Astrocyte (in vitro differentiated cells and primary cell): ENCODE results near the gene TFF3.

Source experiments
- EZH2 ChIP-seq: IDR thresholded peaks from 2 replicates; pipeline ENCODE4 v1.6.1; 2012; ENCODE audit warnings: mild to moderate bottlenecking, low read length, inconsistent platforms; ENCODE audit not compliant: insufficient read depth
- TF ChIP-seq, protein P1 (sequence below): IDR thresholded peaks from 2 replicates; pipeline ENCODE4 v1.5.1; 2011; ENCODE audit warnings: low read depth, mild to moderate bottlenecking, inconsistent platforms, low read length, moderate library complexity; ENCODE audit not compliant: insufficient read depth

DNA sequence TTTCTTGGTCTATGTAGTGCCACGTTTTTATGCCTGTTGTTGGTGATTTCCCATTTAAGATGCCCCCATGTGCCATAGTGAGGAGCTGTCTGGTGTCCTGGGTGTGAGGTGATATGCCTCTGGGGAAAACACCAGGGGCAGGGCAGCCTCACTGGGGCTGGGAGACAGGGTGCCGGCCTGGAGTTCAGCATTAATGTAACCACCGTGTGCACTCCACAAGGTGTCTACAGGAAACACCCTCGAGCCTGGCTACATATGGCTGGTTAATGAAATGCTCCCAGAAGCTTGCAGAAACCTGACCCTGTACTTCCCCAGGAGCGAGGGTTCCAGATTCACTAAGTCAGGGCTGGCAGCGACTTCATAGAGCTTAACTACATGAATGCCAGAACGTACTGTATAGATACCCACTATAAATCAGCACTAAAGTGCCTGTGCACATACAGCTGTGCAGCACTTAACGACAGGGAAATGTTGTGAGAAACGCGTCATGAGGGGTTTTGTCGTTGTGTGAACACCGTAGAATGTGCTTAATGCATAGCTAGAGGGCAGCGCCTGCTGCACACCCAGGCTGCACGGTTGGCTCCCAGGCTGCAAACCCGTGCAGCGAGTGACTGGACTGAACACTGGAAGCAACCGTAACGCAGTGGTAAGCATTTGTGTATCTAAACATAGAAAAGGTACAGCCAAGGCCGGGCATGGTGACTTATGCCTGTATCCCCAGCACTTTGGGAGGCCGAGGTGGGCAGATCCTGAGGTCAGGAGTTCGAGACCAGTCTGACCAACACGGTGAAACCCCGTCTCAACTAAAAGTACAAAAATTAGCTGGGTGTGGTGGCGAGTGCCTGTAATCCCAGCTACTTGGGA lies 25.2 kb upstream of the TFF3 start:
- TF ChIP-seq, protein P1, sequence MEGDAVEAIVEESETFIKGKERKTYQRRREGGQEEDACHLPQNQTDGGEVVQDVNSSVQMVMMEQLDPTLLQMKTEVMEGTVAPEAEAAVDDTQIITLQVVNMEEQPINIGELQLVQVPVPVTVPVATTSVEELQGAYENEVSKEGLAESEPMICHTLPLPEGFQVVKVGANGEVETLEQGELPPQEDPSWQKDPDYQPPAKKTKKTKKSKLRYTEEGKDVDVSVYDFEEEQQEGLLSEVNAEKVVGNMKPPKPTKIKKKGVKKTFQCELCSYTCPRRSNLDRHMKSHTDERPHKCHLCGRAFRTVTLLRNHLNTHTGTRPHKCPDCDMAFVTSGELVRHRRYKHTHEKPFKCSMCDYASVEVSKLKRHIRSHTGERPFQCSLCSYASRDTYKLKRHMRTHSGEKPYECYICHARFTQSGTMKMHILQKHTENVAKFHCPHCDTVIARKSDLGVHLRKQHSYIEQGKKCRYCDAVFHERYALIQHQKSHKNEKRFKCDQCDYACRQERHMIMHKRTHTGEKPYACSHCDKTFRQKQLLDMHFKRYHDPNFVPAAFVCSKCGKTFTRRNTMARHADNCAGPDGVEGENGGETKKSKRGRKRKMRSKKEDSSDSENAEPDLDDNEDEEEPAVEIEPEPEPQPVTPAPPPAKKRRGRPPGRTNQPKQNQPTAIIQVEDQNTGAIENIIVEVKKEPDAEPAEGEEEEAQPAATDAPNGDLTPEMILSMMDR, result no peak
- no peak for TF ChIP-seq EZH2
